NCI-H510A (cell line): Measurements from ENCODE around the gene ABCD4.
"Not testable (repeated sequence)": the region's sequence is repeated elsewhere in the genome, so short reads cannot be mapped to it uniquely, and the experiment has no call there.

Experiments used
- DNase-seq: peaks from one replicate; lab custom pipeline; 2025; lab: John Stamatoyannopoulos, UW

The ABCD4 gene

DNA sequence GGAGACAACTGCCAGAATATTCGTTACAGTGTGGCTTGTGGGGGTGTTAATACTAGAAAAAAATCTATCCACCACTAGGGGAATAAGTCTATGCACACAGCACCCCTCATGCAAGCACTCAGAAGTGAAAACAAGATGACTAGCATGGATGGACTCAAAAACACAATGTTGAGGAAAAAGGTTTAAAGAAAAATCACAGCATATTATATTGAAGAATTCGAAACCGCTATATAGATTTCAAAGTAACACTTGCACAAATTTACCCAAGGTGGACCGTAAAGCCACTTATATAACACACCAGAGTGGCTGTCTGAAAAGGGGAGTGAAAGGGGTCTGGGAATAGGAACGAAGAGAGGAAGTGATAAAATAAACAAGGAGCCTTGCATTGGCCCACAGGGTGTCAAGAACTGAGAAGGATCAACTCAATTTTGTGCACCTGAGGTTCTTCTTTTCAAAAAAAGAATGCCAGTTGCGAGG lies 544 bp downstream of the ABCD4 start:
- DNase-seq: no peak

DNA sequence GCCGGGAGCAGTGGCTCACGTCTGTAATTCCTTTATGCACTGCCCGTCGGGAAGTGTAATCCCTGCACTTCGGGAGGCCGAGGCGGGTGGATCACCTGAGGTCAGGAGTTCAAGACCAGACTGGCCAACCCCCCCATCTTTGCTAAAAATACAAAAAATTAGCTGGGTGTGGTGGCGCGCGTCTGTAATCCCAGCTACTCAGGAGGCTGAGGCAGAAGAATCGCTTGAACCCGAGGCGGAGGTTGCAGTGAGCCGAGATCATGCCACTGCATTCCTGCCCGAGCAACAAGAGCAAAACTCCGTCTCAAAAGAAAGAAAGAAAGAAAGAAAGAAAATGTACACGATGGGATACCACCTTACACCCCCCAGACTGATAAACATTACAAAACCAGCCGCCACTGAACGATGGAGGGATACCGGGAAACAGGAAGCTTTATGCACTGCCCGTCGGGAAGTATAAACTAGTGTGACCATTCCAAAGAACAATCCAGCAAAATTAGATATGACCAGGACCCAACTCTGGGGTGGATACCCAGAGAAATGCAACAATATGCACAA lies 1.1 kb downstream of the ABCD4 start:
- DNase-seq: no peak

DNA sequence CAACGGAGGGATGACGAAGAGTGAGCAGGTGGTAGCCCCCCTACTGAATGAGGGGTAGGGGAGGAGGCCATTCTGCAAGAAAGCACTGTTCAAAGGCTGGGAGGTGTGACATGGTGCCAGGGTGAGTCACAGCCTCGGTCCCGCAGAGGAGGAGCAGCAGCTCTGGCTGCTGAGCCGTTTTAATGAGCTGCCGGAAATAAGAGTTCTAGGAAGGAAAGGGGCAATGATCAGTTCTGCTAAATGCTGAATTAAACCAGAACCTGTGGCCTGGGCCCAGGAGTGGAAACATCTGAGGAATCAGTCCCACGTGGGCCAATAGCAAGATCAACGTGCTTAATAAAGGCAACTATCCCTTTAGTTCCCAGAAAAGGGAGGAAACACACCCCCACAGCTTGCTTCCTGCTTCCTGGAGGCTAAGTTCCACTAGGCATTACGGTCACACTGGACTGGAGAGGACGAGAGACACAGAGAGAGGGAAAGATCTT lies 3.6 kb downstream of the ABCD4 start:
- no peak for DNase-seq

DNA sequence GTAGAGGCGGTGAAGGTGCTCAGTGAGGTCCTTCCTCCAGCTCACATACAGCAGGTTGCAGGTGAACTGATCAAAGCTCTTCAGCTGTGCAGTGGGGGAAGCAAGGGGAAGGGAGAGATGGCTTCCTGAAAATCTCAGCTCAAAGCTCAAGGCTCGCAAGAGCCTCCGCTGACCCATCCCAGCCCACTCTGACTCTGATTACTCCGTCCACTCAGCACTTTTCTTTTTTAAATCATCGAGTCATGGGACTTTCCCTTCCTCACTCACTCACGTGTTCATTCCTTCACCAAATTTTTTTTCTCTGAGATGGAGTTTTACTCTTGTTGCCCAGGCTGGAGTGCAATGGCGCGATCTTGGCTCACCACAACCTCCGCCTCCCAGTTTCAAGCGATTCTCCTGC lies 4.7 kb downstream of the ABCD4 start:
- DNase-seq: no peak

DNA sequence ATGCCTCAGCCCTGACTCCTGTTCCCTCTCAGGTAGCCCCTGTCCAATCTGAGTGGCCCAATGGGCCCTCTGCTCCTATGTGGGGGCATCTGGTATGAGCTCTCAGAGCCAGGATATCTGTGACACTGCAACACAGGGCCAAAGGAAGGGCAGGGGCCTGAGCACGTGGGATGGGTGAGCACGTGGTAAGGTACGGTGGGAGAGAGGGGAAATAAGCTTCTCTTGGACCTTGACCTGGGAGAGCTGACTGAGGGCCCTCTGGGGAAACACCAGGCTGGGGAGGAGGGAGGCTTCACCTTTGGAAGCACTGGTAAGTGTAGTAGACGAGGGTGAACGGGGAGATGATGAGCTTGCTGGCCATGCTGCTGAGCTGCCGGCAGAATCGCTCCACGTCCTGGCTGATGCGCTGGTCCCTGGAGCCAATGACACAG lies 6.7 kb downstream of the ABCD4 start:
- DNase-seq: no peak

DNA sequence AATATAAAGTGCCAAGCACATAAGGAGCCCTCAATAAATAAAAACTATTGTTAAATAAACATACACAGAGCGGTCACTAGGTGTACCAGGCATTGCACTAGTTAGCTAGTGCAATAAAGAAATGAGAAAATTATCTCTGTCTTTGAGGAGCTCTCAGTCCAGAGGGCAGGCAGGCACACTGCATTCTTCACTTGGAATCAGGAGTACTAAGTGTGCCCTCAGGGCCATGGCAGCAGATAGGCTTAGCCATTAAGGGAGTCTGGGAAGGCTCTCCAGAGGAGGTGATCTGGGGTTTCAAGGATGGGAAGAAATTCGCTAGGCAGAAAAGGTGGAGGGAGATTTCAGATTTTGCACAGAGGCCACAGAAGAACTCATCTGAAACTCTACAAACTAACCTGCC lies 9.1 kb downstream of the ABCD4 start:
- no peak for DNase-seq

DNA sequence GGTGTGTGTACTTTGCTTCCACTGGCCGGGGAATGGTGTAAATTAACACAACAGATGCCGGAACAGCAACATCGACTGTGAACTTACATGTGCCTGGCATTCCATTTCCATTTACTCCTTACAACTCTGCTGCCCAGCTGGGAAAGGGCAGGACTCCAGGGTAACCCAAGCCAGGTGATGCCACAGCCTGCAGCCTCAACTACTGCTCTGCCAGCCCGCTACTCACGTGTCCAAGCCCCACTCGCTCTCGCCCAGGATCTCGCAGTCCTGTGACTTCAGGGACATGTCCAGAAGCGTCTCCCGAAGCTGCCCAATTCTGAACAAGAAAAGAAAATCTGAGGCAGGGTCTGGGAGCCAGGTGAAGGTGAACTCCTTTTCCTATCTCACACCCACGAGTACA lies 10.7 kb downstream of the ABCD4 start:
- DNase-seq: no peak

DNA sequence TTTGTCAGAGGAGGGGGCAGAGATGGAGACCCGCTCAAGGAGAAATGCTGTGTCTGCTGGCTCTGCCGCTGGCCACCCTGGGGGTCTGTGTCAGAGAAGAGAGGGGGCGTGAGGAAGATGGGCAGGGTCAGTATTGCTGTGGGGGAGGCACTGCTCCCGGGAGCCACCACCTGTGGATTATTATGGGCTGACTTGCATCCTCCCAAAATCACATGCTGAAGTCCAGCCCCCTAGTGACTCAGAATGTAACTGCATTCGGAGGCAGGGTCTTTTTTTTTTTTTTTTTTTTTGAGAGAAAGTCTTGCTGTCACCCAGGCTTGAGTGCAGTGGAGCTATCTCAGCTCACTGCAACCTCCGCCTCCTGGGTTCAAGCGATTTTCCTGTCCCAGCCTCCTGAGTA lies 12.3 kb downstream of the ABCD4 start:
- DNase-seq: no peak

DNA sequence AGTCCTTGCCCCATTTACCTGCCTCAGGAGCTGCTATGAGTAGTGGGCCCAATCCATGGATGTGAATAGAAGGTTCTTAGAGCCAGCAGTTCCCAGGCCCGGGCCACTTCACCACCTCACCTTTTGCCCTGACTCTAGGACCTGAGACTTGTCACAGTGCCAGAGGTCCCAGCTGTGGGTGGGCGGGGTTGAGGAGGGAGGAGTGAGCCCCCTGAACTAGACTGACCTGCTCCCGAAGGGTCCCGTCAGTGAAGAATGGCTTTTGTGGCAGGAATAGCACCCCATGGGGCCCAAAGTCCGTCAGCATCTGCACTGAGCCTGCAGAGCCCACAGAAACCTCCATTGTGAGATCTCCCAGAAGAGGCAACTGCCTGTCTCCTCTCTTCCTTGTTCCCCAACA lies 12.9 kb downstream of the ABCD4 start:
- DNase-seq: no peak

DNA sequence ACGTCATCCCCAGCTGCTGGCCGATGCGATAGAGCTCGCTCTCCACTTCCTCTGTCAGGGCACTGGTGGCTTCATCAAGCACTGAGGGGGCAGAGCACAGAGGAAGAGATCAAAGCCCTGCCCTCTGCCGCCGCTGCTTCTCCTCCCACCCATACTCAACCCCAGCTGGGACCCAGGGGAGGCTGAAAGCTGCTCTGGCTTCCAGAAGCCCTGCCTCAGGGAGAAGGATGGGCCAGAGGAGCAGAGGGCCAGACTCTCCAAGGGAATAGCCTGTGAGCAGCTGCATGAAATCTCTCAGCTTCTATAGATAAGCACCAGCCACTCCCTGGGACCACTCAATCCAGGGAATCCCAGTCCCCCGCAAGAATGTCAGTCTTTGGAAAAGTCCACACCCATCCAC lies 16.0 kb downstream of the ABCD4 start:
- no peak for DNase-seq

DNA sequence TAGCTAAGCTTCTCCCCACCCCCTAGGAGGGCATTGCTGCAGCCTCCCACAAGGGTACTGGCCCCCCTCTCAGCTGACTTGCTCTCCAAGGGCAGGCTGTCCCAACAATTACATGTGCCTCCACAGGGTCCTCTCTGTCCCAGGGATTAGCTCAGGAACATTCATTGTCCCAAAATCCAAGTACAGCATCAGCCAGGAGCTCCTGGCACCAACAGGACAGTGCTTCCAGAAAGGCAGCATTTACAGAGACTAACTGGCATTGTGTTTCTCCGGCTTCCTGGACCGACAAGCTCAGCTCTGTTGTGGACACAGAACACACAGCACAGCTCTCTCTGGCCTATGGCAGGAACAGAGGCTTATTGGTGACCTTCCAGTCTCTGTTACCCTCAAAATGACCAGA lies 21.7 kb downstream of the ABCD4 start:
- DNase-seq: no peak

DNA sequence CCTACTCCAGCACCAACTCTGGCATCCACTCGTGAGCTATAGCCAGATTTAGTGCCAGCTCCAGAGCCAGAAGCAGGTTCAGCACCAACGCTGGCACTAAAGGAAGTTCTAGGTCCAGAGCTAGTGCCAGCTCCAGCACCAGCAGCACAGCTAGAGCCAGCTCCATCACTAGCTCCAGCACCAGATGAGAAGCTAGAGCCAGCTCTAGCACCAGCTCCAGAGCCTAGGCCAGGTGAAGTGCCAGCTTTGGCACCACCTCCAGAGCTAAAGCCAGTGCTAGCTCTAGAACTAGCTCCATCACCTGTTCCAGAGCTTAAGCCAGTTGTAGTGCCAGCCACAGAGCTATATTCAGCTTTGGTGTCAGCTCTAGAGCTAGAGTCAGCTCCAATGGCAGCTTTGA lies 24.7 kb downstream of the ABCD4 start:
- DNase-seq: no peak

DNA sequence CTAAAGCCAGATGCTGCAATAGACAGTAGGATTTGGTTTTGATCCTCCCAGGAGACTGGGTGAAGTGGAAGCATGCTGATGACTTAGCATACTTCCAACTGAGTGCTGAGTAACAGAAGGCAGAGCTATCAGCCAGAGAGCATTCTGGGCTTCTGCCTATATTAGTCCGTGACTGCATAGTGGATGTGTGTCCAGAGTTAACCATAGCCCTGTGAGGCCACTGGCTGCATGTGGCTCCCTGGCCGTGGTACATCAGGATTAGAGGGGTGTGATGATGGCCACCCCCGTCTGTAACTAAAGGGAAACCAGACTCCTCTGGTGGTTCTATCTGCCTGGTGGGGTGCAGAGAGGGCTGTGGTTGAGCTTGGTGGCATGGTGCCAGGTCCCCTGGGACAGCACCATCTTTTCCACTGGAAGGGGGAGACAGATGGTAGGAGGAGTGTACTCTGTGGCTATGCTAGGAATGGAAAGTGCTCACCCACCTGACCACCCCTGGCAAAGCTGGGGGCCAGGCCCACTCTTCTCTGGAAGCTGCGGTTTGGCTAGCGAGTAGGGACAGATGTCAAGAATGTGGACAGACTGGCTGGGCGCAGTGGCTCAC lies 27.4 kb downstream of the ABCD4 start:
- no peak for DNase-seq

DNA sequence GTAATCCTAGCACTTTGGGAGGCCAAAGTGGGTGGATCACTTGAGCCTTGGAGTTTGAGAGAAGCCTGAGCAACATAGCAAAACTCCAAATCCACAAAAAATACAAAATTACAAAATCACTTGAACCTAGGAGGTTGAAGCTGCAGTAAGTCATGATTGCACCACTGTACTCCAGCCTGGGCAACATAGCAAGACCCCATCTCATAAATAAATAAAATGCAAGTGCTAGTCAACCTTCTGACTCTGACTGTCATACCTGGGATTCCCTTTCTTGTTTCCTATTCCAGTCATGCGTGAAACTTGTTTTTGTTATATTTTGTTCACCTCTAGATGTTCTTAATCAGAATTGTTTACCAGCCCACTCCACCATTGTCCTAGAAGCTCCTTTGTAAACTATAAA lies 31.4 kb downstream of the ABCD4 start:
- DNase-seq: no peak

DNA sequence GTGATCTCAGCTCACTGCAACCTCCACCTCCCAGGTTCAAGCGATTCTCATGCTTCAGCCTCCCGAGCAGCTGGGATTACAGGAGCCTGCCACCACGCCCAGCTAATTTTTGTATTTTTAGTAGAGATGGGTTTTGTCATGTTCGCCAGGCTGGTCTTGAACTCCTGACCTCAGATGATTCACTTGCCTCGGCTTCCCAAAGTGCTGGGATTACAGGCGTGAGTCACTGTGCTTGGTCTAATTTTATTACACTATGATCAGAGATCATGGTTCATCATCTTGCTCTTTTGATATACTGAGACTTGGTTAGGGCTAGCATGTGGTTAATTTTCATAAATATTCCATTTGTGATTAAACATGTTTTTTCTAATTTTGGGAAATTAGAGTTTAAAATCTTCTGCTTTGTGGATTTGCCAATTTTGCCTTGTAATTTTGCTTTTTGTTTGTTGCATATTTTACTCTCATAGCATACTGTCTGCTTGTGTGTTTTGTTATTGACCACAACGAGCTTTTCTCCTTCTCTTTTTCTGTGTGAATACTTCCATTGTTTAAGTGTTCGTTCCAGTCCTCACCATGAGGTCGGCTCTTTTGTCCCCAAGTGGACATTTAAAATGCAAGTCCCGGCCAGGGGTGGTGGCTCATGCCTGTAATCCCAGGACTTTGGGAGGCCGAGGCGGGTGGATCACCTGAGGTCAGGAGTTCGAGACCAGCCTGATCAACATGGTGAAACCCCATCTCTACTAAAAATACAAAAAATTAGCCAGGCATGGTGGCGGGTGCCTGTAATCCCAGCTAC lies 32.2 kb downstream of the ABCD4 start:
- not testable (repeated sequence) for DNase-seq

DNA sequence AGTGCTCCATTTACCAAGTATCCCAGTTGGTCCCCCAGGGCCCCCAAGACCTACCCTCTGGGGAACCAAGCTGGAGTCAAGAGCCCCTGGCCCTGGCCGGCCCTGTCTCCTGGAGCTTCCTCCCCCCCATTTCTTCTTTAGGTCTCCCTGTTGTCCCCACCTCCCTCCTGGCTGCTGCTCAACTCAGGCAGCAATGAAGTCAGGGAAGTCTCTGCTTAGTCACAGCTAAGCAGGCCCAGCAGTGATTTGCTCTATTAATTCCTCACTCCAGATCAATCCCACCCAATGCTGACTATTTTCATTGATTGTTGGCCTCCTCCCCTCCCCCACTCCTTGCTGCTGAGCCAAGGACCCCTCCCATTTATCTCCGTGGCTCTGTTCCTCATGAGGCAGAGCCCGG lies 35.1 kb downstream of the ABCD4 start:
- no peak for DNase-seq

DNA sequence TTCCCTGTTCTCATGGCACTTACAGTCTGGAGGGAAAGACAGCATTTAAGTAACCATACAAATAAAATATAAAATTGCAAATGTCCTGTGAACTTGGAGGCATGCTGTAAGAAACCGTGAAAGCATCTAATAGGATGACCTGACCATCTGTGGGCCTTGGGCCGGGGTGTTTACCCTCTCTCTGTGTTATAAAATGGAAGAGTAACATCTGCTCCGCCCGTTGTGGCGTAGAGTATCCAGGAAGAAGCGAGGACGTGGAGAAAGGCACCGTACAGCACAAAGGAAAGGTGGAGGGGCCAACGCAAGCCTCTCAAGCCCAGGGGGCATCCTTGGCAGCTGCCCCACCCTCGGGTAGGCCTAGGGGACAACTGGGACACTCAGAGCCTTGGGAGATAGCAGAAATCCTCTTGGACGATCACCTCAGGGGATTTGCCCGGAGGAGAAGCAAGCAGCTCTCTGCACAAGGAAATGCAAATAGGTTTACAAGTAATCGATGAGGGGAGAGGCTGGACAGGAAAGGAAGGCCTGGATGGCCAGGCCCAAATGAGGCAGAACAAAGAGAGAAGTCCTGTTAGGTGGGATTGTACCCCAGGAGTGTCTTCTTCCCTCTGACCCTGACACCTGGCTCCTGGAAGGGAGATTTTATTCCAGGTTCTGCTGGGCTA lies 37.3 kb downstream of the ABCD4 start:
- DNase-seq: no peak

DNA sequence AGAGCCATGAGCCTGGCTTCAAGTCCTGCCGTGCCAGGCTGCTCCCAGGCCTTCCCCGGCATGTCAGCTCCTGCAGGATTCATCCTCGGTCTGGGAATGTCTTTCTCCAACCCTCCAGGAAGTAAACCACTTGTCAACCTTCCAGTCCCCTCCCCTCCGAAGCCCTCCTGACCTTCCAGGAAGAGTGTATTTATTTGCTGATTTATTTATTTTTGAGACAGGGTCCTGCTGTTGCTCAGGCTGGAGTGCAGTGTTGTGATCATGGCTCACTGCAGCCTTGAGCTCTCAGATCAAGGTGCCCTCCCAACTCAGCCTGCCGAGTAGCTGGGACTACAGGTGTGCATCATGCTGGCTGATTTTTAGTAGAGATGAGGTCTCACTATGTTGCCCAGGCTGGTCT lies 38.8 kb downstream of the ABCD4 start:
- DNase-seq: no peak

DNA sequence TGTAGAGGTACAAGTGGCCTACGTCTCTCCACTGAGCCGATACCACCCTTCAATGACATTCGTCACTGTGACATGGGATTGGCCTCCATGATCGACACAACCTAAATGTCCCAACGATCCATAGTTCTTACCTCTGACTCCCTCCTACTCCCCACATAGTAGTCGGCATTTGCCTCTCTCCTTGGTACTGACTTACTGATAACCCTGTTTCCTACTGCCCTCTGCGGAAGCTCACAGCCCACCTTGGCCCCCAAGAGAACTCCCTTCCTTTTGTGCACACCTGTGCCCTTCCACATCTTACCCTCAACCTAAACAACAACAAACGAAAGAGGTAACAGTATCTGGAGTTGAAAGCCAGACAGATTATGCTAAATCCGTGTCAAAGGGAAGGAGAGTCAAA lies 39.6 kb downstream of the ABCD4 start:
- no peak for DNase-seq

DNA sequence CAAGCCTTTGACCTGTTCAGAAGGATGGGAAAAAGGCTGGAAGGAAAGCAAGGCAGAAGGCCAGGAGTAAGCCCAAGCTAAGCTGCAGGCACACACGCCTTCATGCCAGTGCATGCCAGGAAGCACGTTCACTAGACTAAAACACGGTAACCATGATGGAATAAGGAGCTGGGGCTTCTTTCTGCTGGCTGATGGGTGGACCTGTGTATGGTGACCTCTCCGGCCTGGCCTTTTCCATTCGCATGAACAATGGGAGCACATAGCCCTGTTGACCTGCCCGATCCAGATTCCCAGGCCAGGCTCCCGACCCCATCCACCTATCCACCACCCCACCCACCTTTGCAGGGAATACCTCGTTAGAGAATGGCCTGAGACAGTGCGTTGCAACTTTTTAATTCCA lies 40.7 kb downstream of the ABCD4 start:
- DNase-seq: no peak

DNA sequence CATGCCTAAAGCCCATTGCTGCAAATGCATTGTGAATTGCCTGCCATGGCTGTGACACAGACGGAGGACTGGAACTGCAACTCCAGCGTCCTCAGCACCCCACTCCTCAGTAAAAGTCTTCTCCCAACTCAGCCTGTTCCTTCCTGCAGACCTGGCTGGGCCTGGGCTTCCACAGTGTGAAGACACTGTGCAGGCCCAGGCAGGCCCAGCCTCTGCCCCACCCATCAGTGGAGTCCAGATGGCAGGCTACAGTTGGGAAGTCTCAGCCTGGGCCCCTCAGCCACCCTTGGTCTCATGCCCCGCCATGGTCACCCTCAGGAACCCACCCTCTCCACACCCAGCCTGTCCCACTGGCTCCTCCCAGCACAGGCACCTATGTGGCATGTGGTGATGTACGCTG lies 41.4 kb downstream of the ABCD4 start:
- no peak for DNase-seq

DNA sequence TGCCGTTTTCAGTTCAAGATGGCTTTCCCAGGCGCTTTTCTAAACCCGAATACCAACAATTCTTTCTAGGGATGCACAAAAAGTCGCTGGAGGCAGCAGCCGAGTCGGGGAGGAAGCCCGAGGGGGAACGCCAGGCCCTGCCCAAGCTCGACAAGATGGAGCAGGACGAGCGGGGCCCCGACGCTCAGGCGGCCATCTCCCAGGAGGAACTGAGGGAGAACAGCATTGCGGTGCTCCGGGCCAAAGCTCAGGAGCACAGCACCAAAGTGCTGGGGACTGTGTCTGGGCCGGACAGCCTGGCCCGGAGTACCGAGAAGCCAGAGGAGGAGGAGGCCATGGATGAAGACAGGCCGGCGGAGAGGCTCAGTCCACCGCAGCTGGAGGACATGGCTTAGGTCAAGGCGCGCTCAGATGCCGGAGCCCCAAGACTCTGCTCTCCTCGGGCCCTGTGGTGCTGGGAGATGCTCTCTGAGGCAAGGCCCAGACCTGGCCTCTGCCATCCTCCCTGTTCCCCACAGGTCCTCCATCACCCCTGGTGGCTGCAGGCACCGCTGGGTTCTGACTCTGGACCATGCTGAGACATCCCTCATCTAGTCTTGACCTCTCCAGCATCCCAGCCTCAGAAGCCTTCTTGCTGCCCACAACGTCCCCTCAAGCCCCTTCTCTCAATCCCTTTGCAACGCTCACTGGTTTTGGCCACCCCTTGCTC lies 42.1 kb downstream of the ABCD4 start:
- no peak for DNase-seq
